Upper lobe of left lung (tissue), 4 donors: ENCODE results near the gene MYO18B.

Source experiments
- CTCF ChIP-seq, 6 experiments: fragments of 450-650 bp in 4 of 6; fragments of 200-600 bp in 2 of 6; sonication (generic) in 2 of 6; IDR thresholded peaks; one replicate each; pipeline ENCODE4 v1.5.1; 2016 to 2019; ENCODE audit warnings: antibody characterized with exemption in 6 of 6
- EP300 ChIP-seq, 4 donors: sonication (generic); formaldehyde crosslinking; IDR thresholded peaks; one replicate each; pipeline ENCODE4 v1.5.1; 2017; ENCODE audit warnings: antibody characterized with exemption in 4 of 4, control low read depth in 2 of 4
- POLR2A ChIP-seq, 4 donors: fragments of 450-650 bp; IDR thresholded peaks; one replicate each; pipeline ENCODE4 v1.5.1; 2016 to 2017; ENCODE audit warnings: antibody characterized with exemption in 4 of 4, mild to moderate bottlenecking in 2 of 4

- TF ChIP-seq CTCF (IDR thresholded peaks at IDR 0.05) (no peak), POLR2A (IDR thresholded peaks at IDR 0.05) (no peak), EP300 (IDR thresholded peaks at IDR 0.05) (no peak)
Observed at GRCh38 chr22:25757686-25758085, 15.7 kb downstream of the MYO18B start.
